HL-60 (cell line): Measurements from ENCODE around the gene BCL2A1.
"Not testable (repeated sequence)": the region's sequence is repeated elsewhere in the genome, so short reads cannot be mapped to it uniquely, and the experiment has no call there.

Source experiments
- POLR2AphosphoS5 ChIP-seq: IDR thresholded peaks from 2 replicates; pipeline ENCODE4 v1.6.1; 2012; ENCODE audit warnings: low read depth
- TF ChIP-seq, protein P1 (sequence below): IDR thresholded peaks from one replicate; pipeline ENCODE4 v1.5.1; 2011; ENCODE audit warnings: low read length, control low read depth, inconsistent platforms; ENCODE audit not compliant: insufficient read depth

DNA sequence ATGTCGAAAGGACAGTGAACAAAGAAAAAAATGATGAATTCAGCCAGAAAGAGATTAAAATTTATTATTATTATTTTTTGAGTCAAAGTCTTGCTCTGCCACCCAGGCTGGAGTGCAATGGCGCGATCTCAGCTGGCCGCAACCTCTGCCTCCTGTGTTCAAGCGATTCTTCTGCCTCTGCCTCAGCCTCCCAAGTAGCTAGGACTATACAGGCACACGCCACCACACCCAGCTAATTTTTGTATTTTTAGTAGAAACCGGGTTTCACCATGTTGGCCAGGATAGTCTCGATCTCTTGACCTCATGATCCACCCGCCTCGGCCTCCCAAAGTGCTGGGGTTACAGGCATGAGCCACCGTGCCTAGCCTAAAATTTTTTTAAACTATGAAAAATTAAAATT, 8.1 kb downstream of the BCL2A1 start:
- TF ChIP-seq, protein P1, sequence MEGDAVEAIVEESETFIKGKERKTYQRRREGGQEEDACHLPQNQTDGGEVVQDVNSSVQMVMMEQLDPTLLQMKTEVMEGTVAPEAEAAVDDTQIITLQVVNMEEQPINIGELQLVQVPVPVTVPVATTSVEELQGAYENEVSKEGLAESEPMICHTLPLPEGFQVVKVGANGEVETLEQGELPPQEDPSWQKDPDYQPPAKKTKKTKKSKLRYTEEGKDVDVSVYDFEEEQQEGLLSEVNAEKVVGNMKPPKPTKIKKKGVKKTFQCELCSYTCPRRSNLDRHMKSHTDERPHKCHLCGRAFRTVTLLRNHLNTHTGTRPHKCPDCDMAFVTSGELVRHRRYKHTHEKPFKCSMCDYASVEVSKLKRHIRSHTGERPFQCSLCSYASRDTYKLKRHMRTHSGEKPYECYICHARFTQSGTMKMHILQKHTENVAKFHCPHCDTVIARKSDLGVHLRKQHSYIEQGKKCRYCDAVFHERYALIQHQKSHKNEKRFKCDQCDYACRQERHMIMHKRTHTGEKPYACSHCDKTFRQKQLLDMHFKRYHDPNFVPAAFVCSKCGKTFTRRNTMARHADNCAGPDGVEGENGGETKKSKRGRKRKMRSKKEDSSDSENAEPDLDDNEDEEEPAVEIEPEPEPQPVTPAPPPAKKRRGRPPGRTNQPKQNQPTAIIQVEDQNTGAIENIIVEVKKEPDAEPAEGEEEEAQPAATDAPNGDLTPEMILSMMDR: not testable (repeated sequence)
- not testable (repeated sequence) for TF ChIP-seq POLR2AphosphoS5
